ENCODE results near the gene LTB. TPM values are rescaled to one million over a fixed set of nuclear protein-coding genes. Genes with fewer than 3 reads are reported as not detected.

Gene LTB
- total and polyA plus RNA-seq, 2 of the 13 experiments (the other 11 are each of a cell fraction or from before 2014, with no cell fraction given) = 0.09 to 0.22 TPM

DNA sequence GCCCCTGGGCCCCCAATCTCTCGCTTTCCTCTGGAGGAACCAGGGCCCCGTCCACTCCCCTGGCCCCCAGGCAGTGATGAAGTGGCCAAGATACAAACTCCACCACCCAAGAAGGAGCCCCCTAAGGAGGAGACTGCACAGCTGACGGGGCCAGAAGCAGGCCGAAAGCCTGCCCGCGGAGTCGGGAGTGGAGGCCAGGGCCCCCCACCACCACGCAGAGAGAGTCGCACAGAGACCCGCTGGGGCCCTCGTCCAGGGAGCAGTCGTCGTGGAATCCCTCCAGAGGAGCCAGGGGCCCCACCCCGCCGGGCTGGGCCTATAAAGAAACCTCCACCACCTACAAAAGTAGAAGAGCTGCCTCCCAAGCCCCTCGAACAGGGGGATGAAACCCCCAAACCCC, 49.0 kb upstream of the LTB start:
- no peak overlapping the region for H3K4me3 ChIP-seq (replicated peaks in 1 of 3; ENCODE audit: insufficient read depth in 1 of 3, low read depth in 2 of 3, low read length in 3 of 3)
- no peak overlapping the region for H3K9ac ChIP-seq (ENCODE audit: insufficient read depth, low read depth, low read length)
- no peaks in the 10 kb centered on the region for H3K9me3 ChIP-seq (ENCODE audit: low read length)
- no peak overlapping the region for H3K27ac ChIP-seq (ENCODE audit: extremely low read length, insufficient read depth, low read length)
- ATAC-seq (no peak; the same call in 2 of the 3 replicates), FAIRE-seq (no peak), DNase-seq (ENCODE audit: low spot score) (no peak)
- peaks cover 73 to 100% of the 10 kb centered on the region in 2 experiments for H3K36me3 ChIP-seq (replicated peaks in 1 of 2; ENCODE audit: control insufficient read depth in 1 of 2, insufficient read depth in 2 of 2, low read length in 2 of 2)
- ChIA-PET CTCF (ENCODE audit: low intra/inter-chr PET ratio, low total read pairs) (no interaction called here), POLR2A (no interaction called here)
- no peak overlapping the region for H3K4me2 ChIP-seq (ENCODE audit: low read depth, low read length)
- in situ Hi-C loops (cut with HindIII; ENCODE audit: extremely low pct_ligation_motif_present, low pct_unique_long_range_greater_than_20kb) = no loop called here
- no peaks in the 10 kb centered on the region for H3K79me2 ChIP-seq (ENCODE audit: insufficient read depth, low read length)
- no peaks in the 10 kb centered on the region for H4K20me1 ChIP-seq (ENCODE audit: insufficient read depth, low read length)
- no peaks in the 10 kb centered on the region for H3K27me3 ChIP-seq (ENCODE audit: control insufficient read depth in 1 of 2, insufficient read depth in 2 of 2, low read length in 2 of 2)
- TSS peak; percentile 14 for BruUV-seq (replicated peaks)
- intact Hi-C loops (cut with micrococcal nuclease; ENCODE audit: unreplicated experiment) = no loop called here
- H2AFZ ChIP-seq (ENCODE audit: low read length) = no peak overlapping the region
- 98% methylated on average over 9 of the region's 16 CpGs for WGBS (ENCODE audit: low lambda C conversion rate)
- H3K4me1 ChIP-seq (ENCODE audit: insufficient read depth, low read length) = no peaks in the 10 kb centered on the region
- TF ChIP-seq RBFOX2 (IDR thresholded peaks at IDR 0.05; ENCODE audit: low read depth, low read length) = peak; percentile 3; the same call in 1 of the 2 replicates
- TF ChIP-seq, protein P1, sequence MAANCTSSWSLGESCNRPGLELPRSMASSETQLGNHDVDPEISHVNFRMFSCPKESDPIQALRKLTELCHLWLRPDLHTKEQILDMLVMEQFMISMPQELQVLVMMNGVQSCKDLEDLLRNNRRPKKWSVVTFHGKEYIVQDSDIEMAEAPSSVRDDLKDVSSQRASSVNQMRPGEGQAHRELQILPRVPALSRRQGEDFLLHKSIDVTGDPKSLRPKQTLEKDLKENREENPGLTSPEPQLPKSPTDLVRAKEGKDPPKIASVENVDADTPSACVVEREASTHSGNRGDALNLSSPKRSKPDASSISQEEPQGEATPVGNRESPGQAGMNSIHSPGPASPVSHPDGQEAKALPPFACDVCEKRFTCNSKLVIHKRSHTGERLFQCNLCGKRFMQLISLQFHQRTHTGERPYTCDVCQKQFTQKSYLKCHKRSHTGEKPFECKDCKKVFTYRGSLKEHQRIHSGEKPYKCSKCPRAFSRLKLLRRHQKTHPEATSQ (CRISPR knock-in tag; IDR thresholded peaks at IDR 0.05; ENCODE audit: borderline replicate concordance) = no peak
- TF ChIP-seq, protein P2, sequence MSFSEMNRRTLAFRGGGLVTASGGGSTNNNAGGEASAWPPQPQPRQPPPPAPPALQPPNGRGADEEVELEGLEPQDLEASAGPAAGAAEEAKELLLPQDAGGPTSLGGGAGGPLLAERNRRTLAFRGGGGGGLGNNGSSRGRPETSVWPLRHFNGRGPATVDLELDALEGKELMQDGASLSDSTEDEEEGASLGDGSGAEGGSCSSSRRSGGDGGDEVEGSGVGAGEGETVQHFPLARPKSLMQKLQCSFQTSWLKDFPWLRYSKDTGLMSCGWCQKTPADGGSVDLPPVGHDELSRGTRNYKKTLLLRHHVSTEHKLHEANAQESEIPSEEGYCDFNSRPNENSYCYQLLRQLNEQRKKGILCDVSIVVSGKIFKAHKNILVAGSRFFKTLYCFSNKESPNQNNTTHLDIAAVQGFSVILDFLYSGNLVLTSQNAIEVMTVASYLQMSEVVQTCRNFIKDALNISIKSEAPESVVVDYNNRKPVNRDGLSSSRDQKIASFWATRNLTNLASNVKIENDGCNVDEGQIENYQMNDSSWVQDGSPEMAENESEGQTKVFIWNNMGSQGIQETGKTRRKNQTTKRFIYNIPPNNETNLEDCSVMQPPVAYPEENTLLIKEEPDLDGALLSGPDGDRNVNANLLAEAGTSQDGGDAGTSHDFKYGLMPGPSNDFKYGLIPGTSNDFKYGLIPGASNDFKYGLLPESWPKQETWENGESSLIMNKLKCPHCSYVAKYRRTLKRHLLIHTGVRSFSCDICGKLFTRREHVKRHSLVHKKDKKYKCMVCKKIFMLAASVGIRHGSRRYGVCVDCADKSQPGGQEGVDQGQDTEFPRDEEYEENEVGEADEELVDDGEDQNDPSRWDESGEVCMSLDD (CRISPR knock-in tag; IDR thresholded peaks at IDR 0.05; ENCODE audit: borderline replicate concordance) = no peak
